GM21717 (cell line): ENCODE results near the gene UMOD.

Experiments
- ATAC-seq: cut with Tn5 transposase; IDR thresholded peaks from one replicate; pipeline ENCODE4 v1.9.1; 2021; ENCODE audit warnings: mild to moderate bottlenecking, moderate library complexity; ENCODE audit not compliant: unreplicated experiment

UMOD gene

DNA sequence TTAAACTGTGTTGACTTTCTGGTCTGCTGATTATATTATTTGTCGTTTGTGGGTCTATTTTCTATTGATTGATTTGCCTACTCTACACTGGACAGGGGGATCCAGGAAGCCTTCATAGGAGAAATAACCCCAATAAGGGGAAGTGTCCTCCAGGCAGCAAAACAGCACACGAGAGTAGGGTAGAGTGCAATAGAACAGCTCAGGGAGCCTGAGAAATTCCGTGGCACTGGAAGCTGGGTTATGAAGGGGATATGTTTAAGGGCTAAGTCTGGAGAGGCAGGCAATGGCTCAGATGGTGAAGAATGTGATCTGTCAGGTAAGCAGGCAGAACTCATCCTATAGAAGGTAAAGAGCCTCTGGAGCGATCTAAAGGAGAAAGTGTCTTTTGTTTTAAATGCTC, 46.1 kb downstream of the UMOD start:
- ATAC-seq: no peak

DNA sequence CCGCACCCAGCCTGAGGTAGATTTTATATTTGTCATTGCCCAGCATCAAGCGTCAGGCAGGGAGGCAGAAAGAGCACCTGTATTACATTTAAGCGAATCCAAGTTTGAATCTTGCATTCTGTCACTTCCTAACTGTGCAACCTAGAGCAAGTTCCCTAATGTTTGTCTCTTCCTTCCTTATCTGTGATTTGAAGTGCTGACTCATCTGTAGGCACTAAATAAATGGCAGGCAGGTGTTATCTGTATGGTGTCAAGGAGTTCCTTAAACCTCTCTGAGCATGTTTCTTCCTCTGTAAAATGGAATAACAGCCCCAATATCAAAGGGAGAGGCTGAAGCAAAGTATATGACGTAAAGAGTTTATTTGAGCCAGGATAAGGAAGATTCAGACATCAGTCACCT, 49.5 kb downstream of the UMOD start:
- ATAC-seq: no peak

DNA sequence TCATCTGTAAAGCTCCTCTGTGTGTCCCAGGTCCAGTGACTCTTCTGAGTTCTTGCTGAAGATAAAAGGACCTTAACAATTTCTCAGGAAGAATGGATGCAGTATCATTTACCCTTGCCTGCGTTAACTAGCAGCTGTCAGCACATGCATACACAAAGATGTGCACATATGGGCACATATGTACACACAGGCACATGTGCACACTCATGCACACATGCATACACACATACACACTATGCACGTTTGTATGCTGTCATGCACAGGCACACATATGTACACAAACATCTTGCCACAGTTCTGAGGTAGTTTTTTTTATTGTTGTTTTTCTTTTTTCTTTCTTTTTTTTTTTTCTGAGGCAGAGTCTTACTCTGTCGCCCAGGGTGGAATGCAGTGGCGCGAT, 50.1 kb downstream of the UMOD start:
- no peak for ATAC-seq

DNA sequence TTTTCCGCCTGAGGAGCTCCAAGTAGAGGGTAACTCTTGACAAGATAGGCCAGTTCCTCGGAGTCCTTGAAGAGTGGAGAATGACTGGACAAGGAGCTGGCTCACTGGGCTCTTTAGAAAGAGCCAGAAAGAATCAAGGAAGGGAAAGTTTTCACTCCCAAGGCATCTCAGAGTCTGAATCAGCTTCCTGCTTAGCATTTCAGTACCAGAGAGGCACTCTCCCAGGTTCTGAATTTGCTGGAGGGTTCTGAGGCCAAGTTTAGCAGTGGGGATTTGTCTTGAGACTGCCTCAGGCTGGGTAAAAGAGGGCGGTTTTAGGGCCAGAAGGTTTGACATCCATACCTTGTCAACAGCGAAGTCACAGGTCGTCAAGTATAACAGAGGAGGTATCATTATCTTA, 50.7 kb downstream of the UMOD start:
- ATAC-seq: no peak

DNA sequence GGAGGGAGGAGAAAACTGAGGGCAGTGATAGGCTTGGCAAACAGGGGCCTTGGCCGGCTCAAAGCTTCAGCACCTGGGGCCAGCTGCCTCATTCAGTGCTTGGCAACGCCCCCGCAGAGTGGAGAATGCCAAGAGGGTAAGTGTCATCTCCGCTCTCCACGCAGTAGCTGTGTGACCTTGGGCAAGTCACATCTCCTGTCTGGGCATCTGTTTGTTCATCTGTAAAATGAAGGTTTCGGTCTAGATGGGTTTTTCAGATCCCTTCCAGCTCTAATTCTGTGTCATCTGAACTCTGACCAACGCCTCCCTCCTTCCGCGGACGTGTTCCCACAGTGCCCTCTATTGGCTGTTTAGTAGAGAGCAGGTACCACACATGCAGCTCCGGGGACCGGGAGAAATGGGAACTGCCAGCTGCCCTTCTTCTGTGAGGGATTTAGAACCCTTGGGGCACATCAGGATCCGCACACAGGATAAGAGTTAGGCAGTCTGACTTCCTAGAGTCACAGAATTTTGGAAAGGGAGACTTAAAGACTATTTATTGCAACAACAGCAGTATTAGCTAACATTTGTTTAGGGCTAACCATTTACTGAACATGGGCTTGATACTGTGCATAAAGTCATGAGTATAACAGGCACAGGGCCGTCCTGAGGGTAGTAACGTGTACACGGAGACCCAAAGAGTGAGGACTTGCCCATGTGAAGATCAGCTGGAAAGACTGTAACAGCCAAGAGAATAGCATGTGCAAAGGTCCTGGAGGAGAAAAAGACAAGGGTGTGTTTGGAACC, 52.0 kb downstream of the UMOD start:
- ATAC-seq: peak; percentile 72

DNA sequence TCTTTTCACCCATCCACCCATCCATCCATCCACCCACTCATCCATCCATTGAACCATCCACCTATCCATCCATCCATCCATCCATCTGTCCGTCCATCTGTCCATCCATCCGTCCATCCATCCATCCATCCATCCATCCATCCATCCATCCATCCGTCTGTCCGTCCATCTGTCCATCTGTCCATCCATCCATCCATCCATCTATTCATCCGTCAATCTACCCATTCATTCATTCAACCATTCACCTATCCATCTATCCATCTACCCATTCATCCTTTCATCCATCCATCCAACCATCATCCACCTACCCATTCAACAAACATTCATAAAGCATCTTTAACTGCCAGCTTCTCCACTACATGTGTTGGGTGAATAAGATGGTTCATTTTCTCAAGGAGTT, 54.1 kb downstream of the UMOD start:
- no peak for ATAC-seq

DNA sequence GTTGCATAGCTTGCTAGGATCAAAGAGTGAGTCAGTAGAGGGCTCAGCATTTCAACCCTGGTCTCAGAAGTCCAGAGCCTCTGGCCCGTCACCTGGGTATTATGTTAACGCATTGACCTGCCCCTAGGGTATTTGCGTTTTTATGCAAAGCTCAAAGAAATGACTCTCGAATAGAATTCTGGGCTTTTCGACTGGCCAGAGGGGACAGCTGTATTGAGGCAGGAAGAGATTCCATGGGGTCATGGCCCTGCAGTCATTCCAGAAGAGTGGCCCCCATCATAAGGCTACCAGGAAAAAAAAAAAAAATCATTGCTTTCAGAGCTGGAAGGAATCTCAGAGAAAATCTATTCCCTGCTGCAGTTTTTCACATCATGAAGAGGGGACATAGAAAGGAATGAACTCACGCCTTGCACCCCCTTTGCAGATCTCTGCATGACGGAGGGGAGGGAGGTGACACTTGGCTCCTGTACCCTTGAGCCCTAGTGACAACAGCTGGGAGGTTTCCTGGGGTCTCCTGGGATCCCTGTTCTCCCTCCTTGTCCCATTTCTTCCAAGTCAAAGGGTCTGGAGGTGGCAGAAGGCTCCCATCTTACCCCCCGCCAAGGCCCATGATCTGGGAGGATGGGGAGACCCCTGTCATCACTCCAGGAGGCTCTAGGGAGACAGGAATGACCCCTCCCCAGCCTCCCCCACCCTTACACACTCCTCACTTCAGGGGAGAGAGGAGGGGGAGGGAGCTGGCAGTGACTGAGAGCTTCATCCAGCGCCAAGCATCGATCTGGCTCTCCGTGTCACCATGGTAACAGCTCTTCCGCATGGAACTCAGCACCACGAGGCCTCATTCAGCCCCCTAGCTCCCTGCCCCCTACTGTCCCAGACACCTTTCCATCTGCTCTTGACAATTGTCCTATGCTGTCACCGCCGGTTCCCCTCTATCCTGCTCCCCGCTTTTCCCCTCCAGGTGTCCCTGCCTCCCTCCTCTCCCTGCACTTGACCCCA, 61.0 kb downstream of the UMOD start:
- no peak for ATAC-seq

DNA sequence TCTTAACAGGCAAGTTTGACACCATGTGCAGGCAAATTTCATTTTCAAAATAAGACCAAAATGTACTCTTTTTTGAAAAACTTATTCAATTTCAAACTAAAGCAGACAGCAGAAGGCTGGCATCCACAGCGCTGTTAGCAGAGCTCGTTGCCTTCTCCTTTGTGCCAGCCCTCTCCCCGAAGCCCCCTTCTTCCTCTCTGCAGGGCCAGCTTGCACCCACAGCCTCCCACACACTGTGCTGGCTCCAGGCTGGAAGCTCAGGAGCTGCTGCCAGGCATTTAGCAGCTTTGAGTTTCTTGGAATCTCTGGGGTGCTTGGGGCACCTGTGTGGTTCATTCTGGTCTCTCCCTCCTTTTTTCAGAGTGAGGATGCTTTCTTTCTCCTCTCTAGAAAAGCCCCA, 62.9 kb downstream of the UMOD start:
- ATAC-seq: no peak

DNA sequence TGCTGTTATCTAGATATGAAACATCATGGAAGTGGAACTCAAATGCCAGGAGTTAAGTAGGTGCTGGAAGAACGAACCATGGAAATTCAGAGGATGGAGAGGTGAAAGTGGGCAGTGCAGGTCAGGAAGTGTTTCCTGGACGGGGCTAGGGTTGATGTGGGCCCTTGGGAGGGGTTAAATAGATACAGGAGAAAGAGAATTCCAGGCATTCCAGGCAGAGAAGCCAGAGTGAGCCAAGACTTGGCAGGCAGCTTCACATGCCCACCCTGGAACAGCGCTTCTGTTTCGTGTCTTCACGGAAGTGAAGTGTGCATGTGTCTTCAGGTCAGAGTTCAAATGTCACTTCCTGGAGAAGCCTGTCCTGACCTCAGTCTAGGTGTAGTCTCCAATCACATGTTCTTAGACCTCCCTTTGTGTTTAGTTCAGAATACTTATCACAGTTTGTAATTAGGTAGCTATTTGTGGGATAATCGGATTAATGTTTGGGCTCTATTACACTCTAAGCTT, 66.5 kb downstream of the UMOD start:
- no peak for ATAC-seq
